HCT116 (cell line): ENCODE data around the gene CHDH. TPM values are rescaled to one million over a fixed set of nuclear protein-coding genes. Genes with fewer than 3 reads are reported as not detected.

Source experiments
- ATAC-seq: fragments of 200-7000 bp; cut with Tn5 transposase; 2 replicates; pipeline ENCODE4 v1.9.1; 2020; ENCODE audit warnings: mild to moderate bottlenecking, moderate library complexity
- BruUV-seq: library from RNA; stranded (reverse); fragments of 400-500 nt; replicated peaks from 2 replicates; lab custom pipeline; 2021; lab: Mats Ljungman, UMichigan
- CTCF ChIA-PET: fragments of 300-600 bp; sonication (Branson Sonifier 250); formaldehyde crosslinking; loops from one replicate; lab custom pipeline; 2021; ENCODE audit warnings: antibody characterized with exemption; lab: Charles Lee
- POLR2A ChIA-PET: fragments of 300-600, 350-600 bp; sonication (Branson Sonifier 250); formaldehyde crosslinking; loops from one replicate; lab custom pipeline; 2021; ENCODE audit warnings: antibody characterized with exemption; lab: Charles Lee
- RAD21 ChIA-PET, 2 experiments: fragments of 300-600 bp; sonication (Branson Sonifier 250); formaldehyde crosslinking; loops; one replicate each; lab custom pipeline; 2023; ENCODE audit warnings: low total read pairs in 2 of 2; ENCODE audit not compliant: uncharacterized antibody in 2 of 2, unreplicated experiment in 2 of 2, low non-redundant PET in 1 of 2; lab: Charles Lee
- DNase-seq: peaks from one replicate; pipeline ENCODE4 v3.0.0-alpha.2; 2010; ENCODE audit warnings: low read depth, low spot score
- H2AFZ ChIP-seq: fragments of 200-600 bp; shearing (Covaris generic), sonication (generic); 2 replicates; pipeline ENCODE4 v1.6.1; 2017; ENCODE audit warnings: low read depth, mixed run types, mixed read lengths, antibody characterized with exemption, low read length; ENCODE audit not compliant: poor library complexity, severe bottlenecking
- H3K27ac ChIP-seq: 2 replicates; pipeline ENCODE4 v1.5.1; 2012; ENCODE audit warnings: low read depth, low read length
- H3K27me3 ChIP-seq: fragments of 200-600 bp; sonication (generic); 2 replicates; pipeline ENCODE4 v1.6.1; 2016; ENCODE audit warnings: mixed run types, low read length, mixed read lengths; ENCODE audit not compliant: insufficient read depth
- H3K36me3 ChIP-seq, 2 experiments: fragments of 200-500 bp in 1 of 2; fragments of 200-600 bp in 1 of 2; sonication (Bioruptor generic) in 1 of 2; sonication (generic) in 1 of 2; 2 replicates each; pipeline versions ENCODE4 v1.5.1 to v1.6.1; 2014 to 2016; ENCODE audit warnings: low read length in 2 of 2, inconsistent platforms in 1 of 2, mixed read lengths in 1 of 2, mixed run types in 1 of 2; ENCODE audit not compliant: insufficient read depth in 2 of 2, control insufficient read depth in 1 of 2
- H3K4me1 ChIP-seq, 2 experiments: fragments of 200-600 bp in 1 of 2; sonication (generic) in 1 of 2; 2 replicates each; pipeline versions ENCODE4 v1.5.1 to v1.6.1; 2012 to 2017; ENCODE audit warnings: low read length in 2 of 2, inconsistent platforms in 1 of 2, mild to moderate bottlenecking in 1 of 2, mixed read lengths in 1 of 2, mixed run types in 1 of 2, moderate library complexity in 1 of 2; ENCODE audit not compliant: insufficient read depth in 2 of 2, control insufficient read depth in 1 of 2
- H3K4me2 ChIP-seq: fragments of 200-600 bp; sonication (generic); 2 replicates; pipeline ENCODE4 v1.6.1; 2017; ENCODE audit warnings: mixed run types, low read length, mixed read lengths
- H3K4me3 ChIP-seq, 2 experiments: fragments of 200-600 bp in 1 of 2; sonication (generic) in 1 of 2; replicated peaks in 1 of 2; 2 replicates each; pipeline ENCODE4 v1.5.1; 2011 to 2016; ENCODE audit warnings: low read length in 2 of 2, control low read depth in 1 of 2, low read depth in 1 of 2, mild to moderate bottlenecking in 1 of 2, mixed read lengths in 1 of 2, mixed run types in 1 of 2
- H3K79me2 ChIP-seq: fragments of 200-600 bp; sonication (generic); 2 replicates; pipeline ENCODE4 v1.6.1; 2017; ENCODE audit warnings: mild to moderate bottlenecking, mixed run types, low read length, moderate library complexity, mixed read lengths; ENCODE audit not compliant: insufficient read depth
- H3K9ac ChIP-seq: fragments of 200-600 bp; sonication (generic); 2 replicates; pipeline ENCODE4 v1.6.1; 2016; ENCODE audit warnings: low read length, mixed read lengths
- H3K9me2 ChIP-seq: fragments of 200-600 bp; sonication (generic), shearing (Covaris generic); 2 replicates; pipeline ENCODE4 v1.6.1; 2017; ENCODE audit warnings: mixed run types, mild to moderate bottlenecking, moderate library complexity; ENCODE audit not compliant: insufficient read depth
- H3K9me3 ChIP-seq, 2 experiments: fragments of 200-500 bp in 1 of 2; fragments of 200-600 bp in 1 of 2; sonication (Bioruptor generic) in 1 of 2; sonication (generic) in 1 of 2; 2 replicates each; pipeline ENCODE4 v1.6.1; 2014 to 2017; ENCODE audit warnings: low read length in 2 of 2, mixed read lengths in 2 of 2, inconsistent platforms in 1 of 2, low read depth in 1 of 2, mild to moderate bottlenecking in 1 of 2, mixed run types in 1 of 2, moderate library complexity in 1 of 2; ENCODE audit not compliant: control insufficient read depth in 1 of 2, insufficient read depth in 1 of 2
- H4K20me1 ChIP-seq: fragments of 200-600 bp; sonication (generic), shearing (Covaris generic); 2 replicates; pipeline ENCODE4 v1.6.1; 2017; ENCODE audit warnings: mixed run types, mild to moderate bottlenecking, moderate library complexity; ENCODE audit not compliant: insufficient read depth
- ATF3 ChIP-seq: IDR thresholded peaks from 2 replicates; pipeline ENCODE4 v1.6.1; 2012
- CEBPB ChIP-seq: IDR thresholded peaks from 2 replicates; pipeline ENCODE4 v1.6.1; 2012; ENCODE audit warnings: low read depth
- CTCF ChIP-seq, 3 experiments: fragments of 200-600 bp in 1 of 3; sonication (generic) in 1 of 3; IDR thresholded peaks in 2 of 3; conservative IDR thresholded peaks in 1 of 3; 2 replicates each; pipeline ENCODE4 v1.5.1; 2012 to 2017; ENCODE audit warnings: low read depth in 2 of 3, low read length in 2 of 3, antibody characterized with exemption in 1 of 3, borderline replicate concordance in 1 of 3, control low read depth in 1 of 3, mild to moderate bottlenecking in 1 of 3, mixed read lengths in 1 of 3, mixed run types in 1 of 3, moderate library complexity in 1 of 3; ENCODE audit not compliant: insufficient read depth in 1 of 3
- EZH2phosphoT487 ChIP-seq: fragments of 200-600 bp; IDR thresholded peaks from 2 replicates; pipeline ENCODE4 v1.6.1; 2018; ENCODE audit warnings: antibody characterized with exemption, borderline replicate concordance
- FOSL1 ChIP-seq: IDR thresholded peaks from 2 replicates; pipeline ENCODE4 v1.6.1; 2012; ENCODE audit warnings: low read depth
- JUND ChIP-seq: IDR thresholded peaks from 2 replicates; pipeline ENCODE4 v1.6.1; 2012
- POLR2AphosphoS5 ChIP-seq: IDR thresholded peaks from 2 replicates; pipeline ENCODE4 v1.6.1; 2011; ENCODE audit warnings: mild to moderate bottlenecking, low read depth, low read length, moderate library complexity
- RAD21 ChIP-seq: IDR thresholded peaks from 2 replicates; pipeline ENCODE4 v1.6.1; 2012; ENCODE audit warnings: low read depth, mild to moderate bottlenecking
- REST ChIP-seq: IDR thresholded peaks from 2 replicates; pipeline ENCODE4 v1.6.1; 2012; ENCODE audit warnings: low read depth
- SP1 ChIP-seq: IDR thresholded peaks from 2 replicates; pipeline ENCODE4 v1.6.1; 2012; ENCODE audit warnings: low read depth
- SRF ChIP-seq: IDR thresholded peaks from 2 replicates; pipeline ENCODE4 v1.6.1; 2012; ENCODE audit warnings: low read depth
- ZBTB33 ChIP-seq: IDR thresholded peaks from 2 replicates; pipeline ENCODE4 v1.6.1; 2011; ENCODE audit warnings: mild to moderate bottlenecking, low read length, moderate library complexity; ENCODE audit not compliant: insufficient replicate concordance; ENCODE audit errors: extremely low read depth
- ZFX ChIP-seq: fragments of 450-650 bp; IDR thresholded peaks from 2 replicates; pipeline ENCODE4 v1.6.1; 2017
- intact Hi-C: fragments of 100-400 bp; cut with micrococcal nuclease; formaldehyde crosslinking; loops from 2 replicates; pipeline ENCODE4 v1.10.0; 2022
- total RNA-seq: library from RNA; stranded (reverse); gene quantifications from one replicate; pipeline ENCODE4 v1.2.1, GENCODE V29; 2021; ENCODE audit not compliant: unreplicated experiment

Gene CHDH
- total RNA-seq, 1 experiment from 2014 or later: 10.8 TPM

- BruUV-seq: no TSS peak
- POLR2A ChIA-PET: no interaction called here
- no peaks in the 10 kb centered on the region for H3K9me3 ChIP-seq
- no peaks in the 10 kb centered on the region for H4K20me1 ChIP-seq
- ATAC-seq (no peak), DNase-seq (no peak)
- H2AFZ ChIP-seq: no peak overlapping the region
- H3K9me2 ChIP-seq: no peaks in the 10 kb centered on the region
- no peak overlapping the region for H3K4me3 ChIP-seq
- no peaks in the 10 kb centered on the region for H3K79me2 ChIP-seq
- intact Hi-C loops: no loop called here
- no peaks in the 10 kb centered on the region for H3K4me1 ChIP-seq
- H3K4me2 ChIP-seq: no peak overlapping the region
- H3K27me3 ChIP-seq: no peaks in the 10 kb centered on the region
- CTCF ChIA-PET: no interaction called here
- H3K36me3 ChIP-seq: no peaks in the 10 kb centered on the region
- TF ChIP-seq ATF3 (no peak), CEBPB (no peak), ZFX (no peak), RAD21 (no peak), JUND (no peak), CTCF (IDR thresholded peaks at IDR 0.05 in 2 of 3, conservative IDR thresholded peaks at IDR 0.05 in 1 of 3; ENCODE audit: borderline replicate concordance in 1 of 3, insufficient read depth in 1 of 3, low read depth in 2 of 3, low read length in 2 of 3) (no peak), SRF (no peak), EZH2phosphoT487 (no peak)
- TF ChIP-seq, all 23 proteins: peak for 0
- Histone ChIP-seq H3K9ac (no peak overlapping the region), H3K27ac (no peak overlapping the region)
- RAD21 ChIA-PET: no interaction called here
Measured at GRCh38 chr3:53826048-53826447, 20.2 kb downstream of the CHDH start.

- Histone ChIP-seq H3K27ac (no peak overlapping the region), H3K4me2 (no peak overlapping the region), H2AFZ (no peak overlapping the region), H3K9me3 (no peaks in the 10 kb centered on the region), H3K9ac (no peak overlapping the region), H3K9me2 (no peaks in the 10 kb centered on the region), H3K4me1 (no peaks in the 10 kb centered on the region), H3K27me3 (no peaks in the 10 kb centered on the region), H4K20me1 (no peaks in the 10 kb centered on the region), H3K79me2 (no peaks in the 10 kb centered on the region), H3K4me3 (no peak overlapping the region), H3K36me3 (no peaks in the 10 kb centered on the region)
- BruUV-seq: no TSS peak
- ChIA-PET RAD21 (no interaction called here), POLR2A (no interaction called here), CTCF (no interaction called here)
- no peak for ATAC-seq
- intact Hi-C loops: no loop called here
- no peak for DNase-seq
- TF ChIP-seq CEBPB (no peak), ZBTB33 (no peak), REST (no peak), POLR2AphosphoS5 (no peak), FOSL1 (no peak), SP1 (no peak), ATF3 (no peak), JUND (no peak)
Measured at GRCh38 chr3:53824795-53825194, 21.4 kb downstream of the CHDH start.
